SKM-1 treated with dmso at 0.1 percent for 144 hours (cell line): ENCODE data around the gene BOD1.

Experiments
- DNase-seq: peaks from one replicate; lab custom pipeline; 2025; ENCODE audit not compliant: unreplicated experiment; lab: John Stamatoyannopoulos, UW

The BOD1 gene

GRCh38 chr5:173642191-173642816 lies 25.9 kb upstream of the BOD1 start:
- no peak for DNase-seq

GRCh38 chr5:173640156-173640804 lies 23.8 kb upstream of the BOD1 start:
- DNase-seq, result no peak

DNA sequence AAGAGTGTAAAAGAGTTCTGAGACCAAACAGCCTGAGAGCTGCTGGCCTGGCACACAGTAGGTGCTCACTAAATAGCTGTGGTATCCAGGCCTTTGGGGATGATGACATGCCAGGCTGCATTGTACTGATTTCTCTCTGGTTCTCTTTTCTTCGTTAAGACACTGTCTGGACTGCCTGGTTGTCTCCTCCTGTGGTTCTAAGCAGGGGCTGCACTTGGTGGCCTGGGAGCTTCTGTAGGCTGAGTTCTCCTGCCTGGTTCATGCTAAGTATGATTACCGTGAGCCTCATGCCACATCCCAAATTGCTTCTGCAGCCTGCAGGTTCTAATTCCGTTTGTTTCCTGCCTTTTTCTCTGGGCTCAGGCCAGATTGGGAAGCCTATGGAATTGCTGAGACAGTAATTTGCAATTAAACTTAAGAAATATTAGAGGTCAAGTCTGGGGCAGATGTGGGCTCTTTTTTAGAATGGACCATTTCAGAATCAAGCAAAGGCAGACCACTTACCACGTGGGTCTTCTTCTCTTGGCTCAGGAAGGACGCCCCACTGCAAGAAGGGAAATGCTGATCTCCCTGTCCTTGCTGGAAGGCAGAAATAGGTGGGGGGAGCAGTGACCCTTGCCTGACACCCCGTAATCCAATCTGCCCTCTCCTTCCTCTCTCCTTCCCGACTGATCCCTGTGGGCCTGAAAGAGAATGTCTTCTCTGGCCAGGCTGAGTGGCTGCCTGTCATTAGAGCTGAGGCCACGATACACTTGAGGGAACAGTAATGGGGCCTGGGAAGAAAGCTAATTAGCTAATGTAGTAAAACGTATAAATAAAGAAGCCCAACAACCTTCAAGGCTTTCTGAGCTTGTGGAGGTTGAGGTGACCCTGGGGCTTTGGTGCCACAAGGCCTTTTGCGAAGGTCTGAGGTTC lies 21.9 kb upstream of the BOD1 start:
- DNase-seq, result peak; percentile 5

- no peak for DNase-seq
Measured at GRCh38 chr5:173637340-173637739, 20.9 kb upstream of the BOD1 start.

DNA sequence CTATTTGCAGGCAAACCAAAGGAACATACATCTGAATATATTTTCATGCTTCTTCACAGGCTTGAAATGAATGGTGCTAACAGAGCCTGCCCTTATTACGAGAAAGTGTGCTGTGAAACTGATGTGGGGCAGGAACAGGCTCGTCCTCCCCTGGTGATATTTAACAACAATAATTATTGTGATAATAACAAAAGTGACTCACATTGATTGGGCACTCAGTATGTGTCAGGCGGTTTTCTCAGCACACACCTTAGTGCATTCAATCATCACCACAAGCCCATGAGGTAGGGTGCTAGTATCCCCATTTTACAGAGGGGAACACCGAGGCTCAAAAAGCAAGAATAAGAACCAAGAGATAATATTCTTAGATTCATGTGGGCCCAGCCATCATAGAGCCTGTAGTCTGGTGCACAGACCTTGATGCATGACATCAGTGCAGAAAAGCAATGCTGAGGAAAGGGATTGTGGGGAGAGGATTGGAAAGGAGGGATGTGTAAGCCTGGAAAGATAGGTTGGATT lies 18.1 kb upstream of the BOD1 start:
- DNase-seq, result no peak

GRCh38 chr5:173633304-173633703 lies 16.9 kb upstream of the BOD1 start:
- DNase-seq, result no peak

DNA sequence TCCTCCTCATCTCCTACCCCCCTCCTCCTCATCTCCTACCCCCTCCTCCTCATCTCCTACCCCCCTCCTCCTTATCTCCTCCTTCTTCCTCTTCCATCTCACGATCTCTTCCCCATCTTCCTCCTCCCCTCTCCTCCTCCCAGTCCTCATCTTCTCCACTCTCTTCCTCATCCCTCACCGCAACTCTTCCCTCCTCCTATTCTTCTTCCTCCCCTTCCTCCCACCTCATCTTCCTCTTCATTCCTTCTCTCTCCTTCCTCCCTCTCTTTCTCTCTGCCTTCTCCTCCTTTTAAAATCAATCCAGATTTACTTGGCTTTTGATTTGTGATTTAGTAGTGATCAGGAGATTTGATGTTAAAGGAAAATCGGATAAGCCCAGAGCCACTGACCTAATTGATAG lies 15.0 kb upstream of the BOD1 start:
- DNase-seq, result no peak

DNA sequence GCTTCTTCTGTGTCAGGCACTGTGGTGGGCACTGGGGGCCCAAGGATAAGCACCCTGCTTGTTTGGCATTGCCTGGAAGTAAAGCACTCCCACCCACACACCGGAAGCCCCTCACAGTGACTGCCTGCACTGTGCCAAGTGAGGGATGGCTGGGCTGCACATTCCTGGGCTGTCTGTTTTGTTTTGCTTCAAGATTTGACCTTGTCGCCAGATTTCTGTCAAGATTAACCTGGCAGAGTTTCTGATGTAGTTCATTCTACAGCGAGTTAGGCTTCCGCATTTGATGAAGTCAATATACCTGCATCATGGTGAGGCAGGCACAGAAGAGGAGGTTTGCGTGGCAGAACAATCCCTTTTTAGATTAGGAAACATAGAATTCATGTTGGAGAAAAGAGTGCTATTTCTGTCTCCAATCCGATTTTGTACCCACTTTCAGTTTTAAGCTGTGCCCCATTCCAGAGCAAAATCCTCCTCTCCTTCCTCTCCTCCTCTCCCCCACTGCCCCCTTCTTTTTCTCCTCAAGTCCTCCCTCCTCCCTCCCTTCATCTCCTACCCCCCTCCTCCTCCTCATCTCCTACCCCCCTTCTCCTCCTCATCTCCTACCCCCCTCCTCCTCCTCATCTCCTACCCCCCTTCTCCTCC lies 14.4 kb upstream of the BOD1 start:
- DNase-seq, result no peak

DNA sequence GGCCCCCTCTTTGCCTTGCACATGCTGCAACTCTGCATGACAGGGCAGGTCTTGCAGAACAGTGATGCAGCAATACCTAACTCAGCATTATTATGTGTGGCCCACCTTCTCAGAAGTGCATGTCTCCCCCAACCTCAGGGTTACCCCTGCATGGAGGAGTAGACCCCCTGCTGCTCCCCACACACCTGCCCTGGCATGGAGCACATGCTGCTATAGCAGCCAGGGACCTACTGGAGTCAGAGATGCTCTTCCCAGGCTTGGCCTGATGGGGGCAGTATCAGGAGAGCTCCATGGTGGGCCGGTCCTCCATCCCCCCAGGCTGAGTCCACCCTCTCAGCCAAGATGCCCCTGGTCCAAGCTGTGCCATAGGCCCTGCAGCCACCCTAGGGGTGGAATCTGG lies 13.2 kb upstream of the BOD1 start:
- no peak for DNase-seq

- no peak for DNase-seq
Measured at GRCh38 chr5:173628501-173628900, 12.1 kb upstream of the BOD1 start.

GRCh38 chr5:173627860-173628392 lies 11.5 kb upstream of the BOD1 start:
- no peak for DNase-seq

DNA sequence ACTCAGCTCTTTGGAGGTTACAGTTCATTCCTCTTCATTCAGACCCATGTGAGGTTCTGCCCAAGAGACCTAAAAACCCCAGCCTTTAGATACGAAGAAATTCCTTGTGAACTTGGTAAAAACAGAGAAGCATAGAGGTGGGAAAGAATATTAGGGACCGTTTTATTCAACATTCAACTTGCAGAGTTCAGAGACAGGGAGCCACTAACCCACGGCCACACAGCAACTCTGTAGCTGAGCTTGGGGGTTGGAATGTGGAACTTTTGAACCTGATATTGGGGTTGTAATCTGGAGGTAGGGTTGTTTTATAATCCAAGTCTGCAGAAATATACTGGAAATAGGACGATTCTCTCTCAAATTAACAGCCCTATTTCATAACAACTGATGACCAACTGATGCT lies 10.8 kb upstream of the BOD1 start:
- no peak for DNase-seq

DNA sequence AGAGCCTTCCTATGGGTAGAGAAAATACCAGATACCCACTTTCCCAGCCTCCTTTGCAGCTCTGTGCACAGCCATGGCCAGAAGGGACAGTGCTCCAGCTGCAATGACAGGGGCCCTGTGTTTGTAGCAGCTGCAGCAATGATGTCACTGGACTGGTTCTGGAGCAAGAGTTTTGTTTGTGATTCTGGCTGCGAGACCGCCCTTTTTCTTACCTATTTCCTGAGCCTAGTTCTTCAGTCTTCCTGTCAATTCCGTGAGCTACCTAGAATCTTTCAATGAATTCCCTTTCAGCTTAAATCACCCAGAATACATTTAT lies 10.0 kb upstream of the BOD1 start:
- DNase-seq, result no peak

DNA sequence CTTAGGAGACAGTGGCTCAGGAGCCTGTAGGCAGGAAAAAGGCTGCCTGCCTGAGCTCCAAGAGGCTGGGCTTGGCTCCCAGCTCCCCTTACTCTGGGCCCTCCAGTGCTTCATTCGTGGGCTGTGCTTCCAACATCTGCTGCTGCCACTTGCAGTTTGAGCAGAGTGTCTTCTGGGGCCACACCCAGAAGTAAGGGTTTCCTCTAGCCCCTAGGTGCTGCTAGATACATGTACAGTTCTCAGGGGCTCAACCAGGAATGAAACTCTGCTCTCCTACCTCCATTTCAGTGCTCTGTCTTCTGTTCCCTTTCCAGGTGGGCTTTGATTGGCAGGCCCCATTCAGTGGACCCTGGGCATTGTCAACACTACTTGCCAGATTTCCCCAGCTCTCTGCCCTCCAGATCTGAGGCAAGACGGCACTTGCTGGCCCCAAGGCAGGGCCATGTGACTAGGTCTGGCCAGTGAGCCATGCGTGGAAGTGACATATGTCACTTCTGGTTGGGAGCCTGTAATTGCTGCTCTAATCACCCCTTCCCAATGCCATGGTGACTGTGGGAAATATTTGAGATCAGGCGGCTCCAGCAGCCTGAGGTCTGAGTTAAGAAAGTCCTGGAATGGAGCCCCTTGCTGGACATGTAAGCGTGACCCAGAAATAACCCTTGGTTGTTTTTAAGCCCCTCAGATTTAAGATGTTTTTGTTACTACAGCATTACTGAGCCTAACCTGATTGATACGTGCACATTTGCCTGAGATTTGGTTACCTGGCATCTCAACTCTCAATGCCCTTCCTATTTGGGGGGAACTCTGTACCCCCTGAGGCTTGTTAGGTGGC lies 9.4 kb upstream of the BOD1 start:
- peak; percentile 30 for DNase-seq

- no peak for DNase-seq
Measured at GRCh38 chr5:173625261-173625660, 8.8 kb upstream of the BOD1 start.

DNA sequence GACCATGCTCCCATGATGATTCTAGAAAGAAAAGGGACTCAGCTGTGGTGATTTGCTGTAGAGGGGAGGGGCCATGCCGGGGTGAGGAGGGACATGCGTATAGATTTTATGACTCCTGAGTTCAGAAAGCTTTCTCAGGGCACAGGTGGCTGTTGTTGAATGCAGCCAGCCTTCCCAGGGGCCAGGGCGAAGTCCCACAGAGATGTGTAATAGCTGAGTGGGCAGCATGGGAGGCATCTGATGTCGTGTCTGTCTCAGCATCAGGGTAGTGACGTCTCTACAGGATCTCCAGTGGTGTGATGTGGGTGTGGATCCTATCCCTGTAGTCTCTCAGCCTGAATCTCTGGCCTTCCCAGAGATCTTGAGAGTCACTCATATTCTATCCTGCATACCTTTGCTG lies 7.8 kb upstream of the BOD1 start:
- no peak for DNase-seq

DNA sequence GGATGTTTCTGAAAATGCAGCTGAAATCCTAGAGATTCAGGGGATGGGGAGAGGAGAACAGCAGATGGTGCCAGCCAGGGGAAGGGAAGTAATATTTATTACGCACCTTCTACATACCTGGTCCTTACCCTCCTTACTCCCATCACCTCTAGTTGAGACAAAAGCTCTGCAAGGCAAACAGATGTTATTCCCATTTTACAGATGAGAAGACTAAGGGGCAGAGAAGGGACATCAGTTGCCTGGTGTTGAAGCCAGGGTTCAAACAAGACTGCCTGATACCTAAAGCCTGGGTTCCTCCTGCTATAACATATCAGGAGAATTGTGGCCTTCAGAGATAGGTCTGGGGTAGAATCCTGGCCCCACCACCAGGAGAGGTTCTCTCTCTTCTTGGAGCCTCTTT lies 7.3 kb upstream of the BOD1 start:
- DNase-seq, result no peak

DNA sequence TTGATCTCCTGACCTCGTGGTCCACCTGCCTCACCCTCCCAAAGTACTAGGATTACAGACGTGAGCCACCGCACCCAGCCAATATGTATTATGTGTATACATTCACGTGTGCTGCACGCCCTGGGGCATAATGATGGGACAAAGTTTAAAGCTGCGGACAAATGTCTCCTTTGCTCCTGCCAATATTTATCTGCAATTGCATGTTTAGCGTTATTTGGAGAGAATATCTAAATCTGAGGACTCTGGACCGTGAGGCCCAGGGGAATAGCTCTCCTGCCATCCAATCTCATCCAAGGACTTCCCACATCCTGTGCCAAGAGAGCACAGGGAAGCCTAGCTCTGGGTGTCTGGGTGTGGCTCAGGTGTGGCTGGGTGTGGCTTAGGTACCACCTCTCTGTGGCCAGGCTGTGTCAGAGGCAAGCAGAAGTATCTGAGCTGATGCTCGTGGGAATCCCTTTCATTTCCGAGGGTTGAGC lies 6.9 kb upstream of the BOD1 start:
- no peak for DNase-seq

GRCh38 chr5:173622183-173623047 lies 6.0 kb upstream of the BOD1 start:
- no peak for DNase-seq
